Testis (tissue), 3 donors: ENCODE data around the gene VN1R5. TPM values are rescaled to one million over a fixed set of nuclear protein-coding genes. Genes with fewer than 3 reads are reported as not detected.

Source experiments
- DNase-seq: peaks from one replicate; pipeline ENCODE4 v3.0.0-alpha.2; 2019
- H3K27ac ChIP-seq, 2 donors: fragments of 200-600 bp; sonication (generic); one replicate each; pipeline ENCODE4 v1.5.1; 2019
- H3K27me3 ChIP-seq: fragments of 200-600 bp; sonication (generic); one replicate; pipeline ENCODE4 v1.5.1; 2019
- H3K36me3 ChIP-seq: fragments of 200-600 bp; sonication (generic); one replicate; pipeline ENCODE4 v1.5.1; 2017; ENCODE audit warnings: low read depth; ENCODE audit errors: missing control alignments
- H3K4me1 ChIP-seq: fragments of 200-600 bp; sonication (generic); one replicate; pipeline ENCODE4 v1.5.1; 2019
- H3K4me3 ChIP-seq, 2 donors: fragments of 200-600 bp; sonication (generic); one replicate each; pipeline ENCODE4 v1.5.1; 2017 to 2019
- H3K9me3 ChIP-seq: fragments of 200-600 bp; sonication (generic); one replicate; pipeline ENCODE4 v1.5.1; 2017
- CTCF ChIP-seq, 3 experiments: fragments of 450-650 bp in 2 of 3; fragments of 200-600 bp in 1 of 3; sonication (generic) in 1 of 3; IDR thresholded peaks; one replicate each; pipeline ENCODE4 v1.5.1; 2016 to 2019; ENCODE audit warnings: antibody characterized with exemption in 3 of 3, mild to moderate bottlenecking in 2 of 3, moderate library complexity in 1 of 3
- POLR2A ChIP-seq: fragments of 450-650 bp; IDR thresholded peaks from one replicate; pipeline ENCODE4 v1.6.1; 2017; ENCODE audit warnings: antibody characterized with exemption, mild to moderate bottlenecking, moderate library complexity
- WGBS, 2 donors: methylation state at CpG; one replicate each; pipeline ENCODE4 v1.1.5; 2018; 5-methylcytosine and 5-hydroxymethylcytosine counted together
- intact Hi-C: fragments of 100-400 bp; cut with DNase I; formaldehyde crosslinking; loops from one replicate; pipeline ENCODE4 v1.15.1; 2023; ENCODE audit warnings: low total_unique reads
- polyA plus RNA-seq: library from polyadenylated mRNA; stranded (reverse); fragments of 350-450 nt; fragmentation: Illumina TruSeq; extraction: RNeasy Lipid Tissue Mini Kit (QIAGEN cat#74804); gene quantifications from one replicate; pipeline ENCODE4 v1.2.3, GENCODE V29; 2014; ENCODE audit warnings: low read depth, low replicate concordance; ENCODE audit not compliant: insufficient read depth
- total RNA-seq, 2 donors: library from RNA; depleted of rRNA; stranded (reverse); fragments of >200 nt; gene quantifications; one replicate each; pipeline ENCODE4 v1.2.3, GENCODE V29; 2016

The VN1R5 gene
- total and polyA plus RNA-seq, 3 donors from 2014 or later = not detected

GRCh38 chr1:247270003-247270402 is 14.1 kb downstream of the VN1R5 start:
- 64% methylated on average over 1 of the region's 1 CpG; no CpG with 5 or more reads in 1 of the 2 donors for WGBS, 2 donors
- no peak for DNase-seq
- TF ChIP-seq POLR2A = no peak
- TF ChIP-seq CTCF (IDR thresholded peaks at IDR 0.05) = no peak
- intact Hi-C loops = no loop called here
- Histone ChIP-seq H3K4me1 (no peaks in the 10 kb centered on the region), H3K4me3 (no peak overlapping the region), H3K27me3 (no peaks in the 10 kb centered on the region), H3K9me3 (no peaks in the 10 kb centered on the region), H3K36me3 (no peaks in the 10 kb centered on the region), H3K27ac (no peak overlapping the region)

DNA sequence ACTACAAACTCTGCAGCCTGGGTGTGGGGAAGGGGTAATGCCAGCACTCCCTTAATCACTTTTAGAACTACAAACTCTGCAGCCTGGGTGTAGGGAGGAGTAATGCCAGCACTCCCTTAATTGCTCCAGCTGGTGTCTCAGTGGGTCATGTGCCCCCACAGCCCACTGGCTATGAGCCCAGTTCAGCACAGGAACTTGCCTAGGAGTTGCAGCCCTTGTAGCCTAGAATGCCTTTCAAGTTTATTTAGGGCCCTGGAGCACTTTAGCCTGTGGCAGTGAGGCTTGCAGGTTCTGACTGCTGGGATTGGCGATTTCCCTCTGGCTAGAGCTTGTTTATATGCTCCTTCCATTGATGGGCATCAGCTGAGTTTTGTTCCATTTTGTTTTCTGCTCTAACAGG is 17.1 kb downstream of the VN1R5 start:
- DNase-seq = no peak
- Histone ChIP-seq H3K27me3 (no peaks in the 10 kb centered on the region), H3K4me1 (no peaks in the 10 kb centered on the region), H3K9me3 (no peaks in the 10 kb centered on the region), H3K27ac (no peak overlapping the region), H3K36me3 (no peaks in the 10 kb centered on the region), H3K4me3 (no peak overlapping the region)
- intact Hi-C loops = no loop called here
- no peak for TF ChIP-seq CTCF (IDR thresholded peaks at IDR 0.05)
- WGBS, 2 donors = 52 to 63% methylated on average over 1 of the region's 1 CpG

- H3K27me3 ChIP-seq = no peaks in the 10 kb centered on the region
- TF ChIP-seq POLR2A (no peak), CTCF (IDR thresholded peaks at IDR 0.05) (no peak)
- no peaks in the 10 kb centered on the region for H3K36me3 ChIP-seq
- no peak for DNase-seq
- intact Hi-C loops = no loop called here
- no peaks in the 10 kb centered on the region for H3K4me1 ChIP-seq
- H3K4me3 ChIP-seq = no peak overlapping the region
- 97% methylated on average over 3 of the region's 3 CpGs for WGBS, 2 donors
- no peak overlapping the region for H3K27ac ChIP-seq
- H3K9me3 ChIP-seq = no peaks in the 10 kb centered on the region
These were observed 18.9 kb downstream of the VN1R5 start for GRCh38 chr1:247274605-247275256.

- no peaks in the 10 kb centered on the region for H3K36me3 ChIP-seq
- H3K27me3 ChIP-seq = no peaks in the 10 kb centered on the region
- 59 to 84% methylated on average over 2 of the region's 2 CpGs for WGBS, 2 donors
- TF ChIP-seq POLR2A (no peak), CTCF (IDR thresholded peaks at IDR 0.05) (no peak)
- intact Hi-C loops = no loop called here
- no peak for DNase-seq
- H3K9me3 ChIP-seq = no peaks in the 10 kb centered on the region
- H3K4me1 ChIP-seq = no peaks in the 10 kb centered on the region
- H3K27ac ChIP-seq = no peak overlapping the region
- no peak overlapping the region for H3K4me3 ChIP-seq
These were observed 21.3 kb downstream of the VN1R5 start for GRCh38 chr1:247277191-247277590.

DNA sequence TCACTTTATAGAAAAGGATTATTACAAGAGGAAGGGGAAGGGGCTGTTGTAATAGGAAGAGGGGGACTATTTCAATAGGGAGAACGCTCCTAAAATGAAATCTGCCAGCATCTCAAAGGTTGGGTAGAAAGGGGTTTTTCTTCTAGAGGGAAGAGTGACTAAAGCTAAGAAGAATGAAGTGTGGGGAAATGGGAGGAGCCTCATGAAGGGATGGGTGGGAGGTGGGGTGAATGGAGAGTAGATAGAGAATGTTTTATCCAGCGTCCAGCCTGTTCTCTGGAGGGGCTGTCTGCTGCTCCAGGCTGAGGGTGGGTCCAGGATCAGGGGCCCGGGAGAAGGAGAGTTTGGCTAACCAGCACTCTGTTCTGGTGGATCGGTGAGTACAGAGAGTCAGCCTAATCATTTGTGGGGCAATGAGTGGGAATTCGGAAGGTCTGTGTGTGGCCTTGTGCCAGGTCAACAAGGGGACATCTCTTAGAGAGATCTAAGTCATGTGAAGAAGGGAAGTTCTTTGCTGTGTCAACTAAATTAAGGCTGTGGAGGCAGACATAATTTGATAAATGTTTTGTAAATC is 25.2 kb downstream of the VN1R5 start:
- Histone ChIP-seq H3K36me3 (no peaks in the 10 kb centered on the region), H3K4me3 (no peak overlapping the region), H3K27me3 (no peaks in the 10 kb centered on the region), H3K27ac (no peak overlapping the region), H3K4me1 (no peaks in the 10 kb centered on the region), H3K9me3 (no peaks in the 10 kb centered on the region)
- 64 to 67% methylated on average over 5 of the region's 5 CpGs for WGBS, 2 donors
- DNase-seq = no peak
- intact Hi-C loops = no loop called here
- TF ChIP-seq POLR2A = no peak
